HepG2 (cell line): ENCODE measurements around the gene SUSD6. TPM values are rescaled to one million over a fixed set of nuclear protein-coding genes. Genes with fewer than 3 reads are reported as not detected.

Source experiments
- ATAC-seq: fragments of 200-7000 bp; cut with Tn5 transposase; 3 replicates; pipeline ENCODE4 v1.9.1; 2020; ENCODE audit warnings: mild to moderate bottlenecking, moderate library complexity
- BruUV-seq: library from RNA; stranded (reverse); fragments of 400-500 nt; replicated peaks from 2 replicates; lab custom pipeline; 2021; lab: Mats Ljungman, UMichigan
- CTCF ChIA-PET: fragments of 300-600 bp; formaldehyde crosslinking; extraction: SDS; loops from one replicate; lab custom pipeline; 2021; ENCODE audit warnings: low total read pairs, inconsistent platforms, low intra/inter-chr PET ratio; lab: Yijun Ruan, JAX
- POLR2A ChIA-PET: fragments of 350-600 bp; sonication (Branson Sonifier 250); formaldehyde crosslinking; loops from one replicate; lab custom pipeline; 2020; ENCODE audit warnings: antibody characterized with exemption, inconsistent platforms; lab: Yijun Ruan, JAX
- DNase-seq: peaks from one replicate; pipeline ENCODE4 v3.0.0-alpha.2; 2015; ENCODE audit warnings: low spot score
- FAIRE-seq: peaks from 3 replicates; lab custom pipeline; 2011; peaks lifted over from hg19 to GRCh38; lab: Jason Lieb, UNC
- H2AFZ ChIP-seq: one replicate; pipeline ENCODE4 v1.6.1; 2011; ENCODE audit warnings: low read length, inconsistent platforms
- H3K27ac ChIP-seq: fragments of 300-600 bp; 3 replicates; pipeline ENCODE4 v1.8.0; 2011; ENCODE audit warnings: mixed run types, mild to moderate bottlenecking, mixed read lengths, low read length, inconsistent platforms; ENCODE audit not compliant: insufficient read depth; ENCODE audit errors: extremely low read length
- H3K27me3 ChIP-seq, 2 experiments: fragments of 200-600 bp in 1 of 2; 2 replicates in 1 of 2; 3 replicates in 1 of 2; pipeline versions ENCODE4 v1.6.0 to v1.8.0; 2011; ENCODE audit warnings: low read length in 2 of 2, mild to moderate bottlenecking in 2 of 2, moderate library complexity in 2 of 2, inconsistent platforms in 1 of 2; ENCODE audit not compliant: insufficient read depth in 2 of 2, control insufficient read depth in 1 of 2
- H3K36me3 ChIP-seq, 2 experiments: fragments of 200-600 bp in 1 of 2; replicated peaks in 1 of 2; 2 replicates in 1 of 2; 3 replicates in 1 of 2; pipeline versions ENCODE4 v1.5.1 to v1.8.0; 2011; ENCODE audit warnings: low read length in 2 of 2, inconsistent platforms in 1 of 2; ENCODE audit not compliant: insufficient read depth in 2 of 2, control insufficient read depth in 1 of 2
- H3K4me1 ChIP-seq: 2 replicates; pipeline ENCODE4 v1.5.1; 2012; ENCODE audit warnings: low read length, inconsistent platforms; ENCODE audit not compliant: insufficient read depth
- H3K4me2 ChIP-seq: 2 replicates; pipeline ENCODE4 v1.6.0; 2011; ENCODE audit warnings: low read depth, low read length, inconsistent platforms
- H3K4me3 ChIP-seq, 3 experiments: fragments of 200-600 bp in 1 of 3; sonication (generic), shearing (Covaris generic) in 1 of 3; replicated peaks in 1 of 3; 2 replicates each; pipeline ENCODE4 v1.5.1; 2011 to 2016; ENCODE audit warnings: low read length in 3 of 3, inconsistent platforms in 2 of 3, low read depth in 2 of 3, mild to moderate bottlenecking in 2 of 3, control low read depth in 1 of 3, mixed read lengths in 1 of 3; ENCODE audit not compliant: insufficient read depth in 1 of 3
- H3K79me2 ChIP-seq: one replicate; pipeline ENCODE4 v1.6.1; 2011; ENCODE audit warnings: low read length, inconsistent platforms; ENCODE audit not compliant: insufficient read depth
- H3K9ac ChIP-seq: 2 replicates; pipeline ENCODE4 v1.6.0; 2011; ENCODE audit warnings: mild to moderate bottlenecking, low read depth, low read length, inconsistent platforms; ENCODE audit not compliant: insufficient read depth
- H3K9me3 ChIP-seq: 2 replicates; pipeline ENCODE4 v1.5.1; 2012; ENCODE audit warnings: mild to moderate bottlenecking, low read length
- H4K20me1 ChIP-seq: 2 replicates; pipeline ENCODE4 v1.6.0; 2011; ENCODE audit warnings: inconsistent platforms, mild to moderate bottlenecking, low read length, moderate library complexity; ENCODE audit not compliant: insufficient read depth
- EP300 ChIP-seq, 3 experiments: sonication (generic) in 1 of 3; formaldehyde crosslinking in 1 of 3; IDR thresholded peaks; 2 replicates each; pipeline versions ENCODE4 v1.5.1 to v1.6.1; 2011 to 2020; ENCODE audit warnings: low read depth in 2 of 3, low read length in 2 of 3, borderline replicate concordance in 1 of 3, improper control_type of control experiment in 1 of 3, mild to moderate bottlenecking in 1 of 3, missing genetic modification reagents in 1 of 3, moderate library complexity in 1 of 3
- ZNF275 ChIP-seq: sonication (generic); formaldehyde crosslinking; IDR thresholded peaks from 2 replicates; pipeline ENCODE4 v1.8.0; 2022; ENCODE audit warnings: missing genetic modification reagents, mild to moderate bottlenecking, inconsistent platforms, borderline replicate concordance
- WGBS: methylation state at CpG from one replicate; pipeline ENCODE4 v1.1.6; 2017; ENCODE audit warnings: low lambda C conversion rate; 5-methylcytosine and 5-hydroxymethylcytosine counted together
- in situ Hi-C: cut with HindIII; loops from 2 replicates; pipeline ENCODE4 v1.10.0; 2017; ENCODE audit warnings: low pct_unique_long_range_greater_than_20kb; ENCODE audit not compliant: extremely low pct_ligation_motif_present
- intact Hi-C: fragments of 100-400 bp; cut with micrococcal nuclease; formaldehyde crosslinking; loops from one replicate; pipeline ENCODE4 v1.10.0; 2022; ENCODE audit not compliant: unreplicated experiment
- polyA plus RNA-seq, 8 experiments: library from polyadenylated mRNA; depleted of rRNA in 3 of 8; stranded (reverse) in 7 of 8; unstranded in 1 of 8; fragments of >200 nt; fragmentation: Illumina TruSeq in 4 of 8; extraction: Trizol in 4 of 8; gene quantifications; 2 replicates each; pipeline versions ENCODE4 v1.2.1 to v1.2.3, GENCODE V29; 2011 to 2016; ENCODE audit warnings: low read depth in 4 of 8, missing spikeins in 1 of 8, mixed read lengths in 1 of 8; ENCODE audit not compliant: insufficient read depth in 1 of 8
- total RNA-seq, 5 experiments: library from RNA; depleted of rRNA; stranded (reverse); fragments of >200 nt; fragmentation: Illumina TruSeq; extraction: Trizol; gene quantifications; 2 replicates each; pipeline ENCODE4 v1.2.3, GENCODE V29; 2016; ENCODE audit warnings: low read depth in 1 of 5
- TF ChIP-seq, protein P1 (sequence below): IDR thresholded peaks from 2 replicates; pipeline ENCODE4 v1.6.1; 2012; ENCODE audit warnings: low read length, improper control_type of control experiment

Gene SUSD6
- total and polyA plus RNA-seq, 2 of the 13 experiments (the other 11 are each of a cell fraction or from before 2014, with no cell fraction given), result 7.2 to 7.4 TPM

DNA sequence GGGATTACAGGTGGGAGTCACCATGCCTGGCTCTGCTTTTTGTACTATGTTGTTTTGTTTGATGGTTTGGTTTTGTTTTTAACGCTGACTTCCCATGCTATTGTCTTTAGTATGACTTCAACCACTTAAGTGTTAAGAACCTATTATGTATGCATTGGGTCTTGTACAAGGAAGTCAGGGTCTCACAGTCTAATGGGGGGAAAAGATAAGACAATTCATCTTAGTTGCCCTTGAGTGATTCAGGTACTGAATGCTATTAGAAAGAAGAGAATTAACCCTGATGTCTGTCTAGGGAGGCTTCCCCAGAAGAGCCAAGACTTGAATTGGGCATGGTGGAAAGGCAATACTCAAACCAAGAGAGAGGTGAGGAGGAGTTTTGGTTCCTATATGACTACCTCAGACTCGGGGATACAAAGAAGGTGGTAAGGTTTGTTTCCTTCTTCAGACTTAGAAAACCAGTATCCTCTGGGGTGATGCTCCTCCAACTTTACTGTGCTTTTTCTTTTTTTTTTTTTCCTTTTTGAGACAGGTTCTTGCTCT, 64.6 kb downstream of the SUSD6 start:
- peaks cover 29% of the 10 kb centered on the region for H3K4me1 ChIP-seq
- peaks cover 2% of the 10 kb centered on the region for H3K79me2 ChIP-seq
- DNase-seq (no peak), ATAC-seq (no peak), FAIRE-seq (no peak)
- no peaks in the 10 kb centered on the region for H3K9me3 ChIP-seq
- H3K4me2 ChIP-seq, result no peak overlapping the region
- no peaks in the 10 kb centered on the region for H3K27me3 ChIP-seq
- no peak overlapping the region for H3K9ac ChIP-seq
- POLR2A ChIA-PET, result no interaction called here
- TF ChIP-seq EP300 (IDR thresholded peaks at IDR 0.05; ENCODE audit: low read depth in 2 of 2, low read length in 2 of 2) (no peak), EP300 (CRISPR knock-in tag; IDR thresholded peaks at IDR 0.05; ENCODE audit: borderline replicate concordance) (no peak), ZNF275 (CRISPR knock-in tag) (no peak)
- TF ChIP-seq, protein P1, sequence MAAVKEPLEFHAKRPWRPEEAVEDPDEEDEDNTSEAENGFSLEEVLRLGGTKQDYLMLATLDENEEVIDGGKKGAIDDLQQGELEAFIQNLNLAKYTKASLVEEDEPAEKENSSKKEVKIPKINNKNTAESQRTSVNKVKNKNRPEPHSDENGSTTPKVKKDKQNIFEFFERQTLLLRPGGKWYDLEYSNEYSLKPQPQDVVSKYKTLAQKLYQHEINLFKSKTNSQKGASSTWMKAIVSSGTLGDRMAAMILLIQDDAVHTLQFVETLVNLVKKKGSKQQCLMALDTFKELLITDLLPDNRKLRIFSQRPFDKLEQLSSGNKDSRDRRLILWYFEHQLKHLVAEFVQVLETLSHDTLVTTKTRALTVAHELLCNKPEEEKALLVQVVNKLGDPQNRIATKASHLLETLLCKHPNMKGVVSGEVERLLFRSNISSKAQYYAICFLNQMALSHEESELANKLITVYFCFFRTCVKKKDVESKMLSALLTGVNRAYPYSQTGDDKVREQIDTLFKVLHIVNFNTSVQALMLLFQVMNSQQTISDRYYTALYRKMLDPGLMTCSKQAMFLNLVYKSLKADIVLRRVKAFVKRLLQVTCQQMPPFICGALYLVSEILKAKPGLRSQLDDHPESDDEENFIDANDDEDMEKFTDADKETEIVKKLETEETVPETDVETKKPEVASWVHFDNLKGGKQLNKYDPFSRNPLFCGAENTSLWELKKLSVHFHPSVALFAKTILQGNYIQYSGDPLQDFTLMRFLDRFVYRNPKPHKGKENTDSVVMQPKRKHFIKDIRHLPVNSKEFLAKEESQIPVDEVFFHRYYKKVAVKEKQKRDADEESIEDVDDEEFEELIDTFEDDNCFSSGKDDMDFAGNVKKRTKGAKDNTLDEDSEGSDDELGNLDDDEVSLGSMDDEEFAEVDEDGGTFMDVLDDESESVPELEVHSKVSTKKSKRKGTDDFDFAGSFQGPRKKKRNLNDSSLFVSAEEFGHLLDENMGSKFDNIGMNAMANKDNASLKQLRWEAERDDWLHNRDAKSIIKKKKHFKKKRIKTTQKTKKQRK, result no peak
- H3K27ac ChIP-seq, result no peak overlapping the region
- WGBS, result 89% methylated on average over 2 of the region's 2 CpGs
- in situ Hi-C loops (no loop called here), intact Hi-C loops (no loop called here)
- no peaks in the 10 kb centered on the region; a peak in 1 of 5 replicates for H3K36me3 ChIP-seq
- CTCF ChIA-PET, result no interaction called here
- H2AFZ ChIP-seq, result no peak overlapping the region
- no peaks in the 10 kb centered on the region for H4K20me1 ChIP-seq
- no peak overlapping the region for H3K4me3 ChIP-seq
- no TSS peak for BruUV-seq
